WTC11 (cell line): ENCODE data around the gene ECHS1. TPM values are rescaled to one million over a fixed set of nuclear protein-coding genes. Genes with fewer than 3 reads are reported as not detected.

Source experiments
- ATAC-seq: fragments of 200-7000 bp; cut with Tn5 transposase; 2 replicates; pipeline ENCODE4 v1.10.0; 2021; ENCODE audit warnings: mild to moderate bottlenecking, moderate library complexity
- CTCF ChIA-PET: fragments of 300-600 bp; sonication (Branson Sonifier 250); formaldehyde crosslinking; loops from one replicate; lab custom pipeline; 2021; ENCODE audit warnings: antibody characterized with exemption; lab: Charles Lee
- POLR2A ChIA-PET: fragments of 350-600 bp; sonication (Branson Sonifier 250); formaldehyde crosslinking; loops from one replicate; lab custom pipeline; 2021; ENCODE audit warnings: antibody characterized with exemption; lab: Charles Lee
- DNase-seq: peaks from one replicate; pipeline ENCODE4 v3.0.0; 2021; ENCODE audit warnings: low spot score
- H3K27ac Mint-ChIP-seq: 2 replicates; pipeline ENCODE4 v1.8.0; 2021; ENCODE audit warnings: mixed read lengths
- H3K27me3 Mint-ChIP-seq: 2 replicates; pipeline ENCODE4 v1.8.0; 2021; ENCODE audit warnings: low read depth, mild to moderate bottlenecking, moderate library complexity, mixed read lengths
- H3K36me3 Mint-ChIP-seq: 2 replicates; pipeline ENCODE4 v1.8.0; 2021; ENCODE audit warnings: mixed read lengths
- H3K4me1 Mint-ChIP-seq: 2 replicates; pipeline ENCODE4 v1.8.0; 2022; ENCODE audit warnings: mixed read lengths
- H3K4me3 Mint-ChIP-seq: 2 replicates; pipeline ENCODE4 v1.8.0; 2021; ENCODE audit warnings: mild to moderate bottlenecking, moderate library complexity, mixed read lengths
- H3K9me3 Mint-ChIP-seq: 2 replicates; pipeline ENCODE4 v1.8.0; 2021; ENCODE audit warnings: mixed read lengths
- CBFB ChIP-seq: sonication (generic); formaldehyde crosslinking; IDR thresholded peaks from 2 replicates; pipeline ENCODE4 v1.8.1; 2022; ENCODE audit warnings: mild to moderate bottlenecking, low read depth, missing genetic modification reagents
- E2F1 ChIP-seq: sonication (generic); formaldehyde crosslinking; IDR thresholded peaks from 2 replicates; pipeline ENCODE4 v1.8.0; 2022; ENCODE audit warnings: mild to moderate bottlenecking, missing genetic modification reagents
- ERG ChIP-seq: fragments of 250-450 bp; sonication (Bioruptor Pico); IDR thresholded peaks from 2 replicates; pipeline ENCODE4 v1.8.0; 2021; ENCODE audit warnings: mild to moderate bottlenecking
- ESRRA ChIP-seq: sonication (generic); formaldehyde crosslinking; IDR thresholded peaks from 2 replicates; pipeline ENCODE4 v1.8.1; 2022; ENCODE audit warnings: mild to moderate bottlenecking, missing genetic modification reagents, borderline replicate concordance
- FOXJ3 ChIP-seq: sonication (generic); formaldehyde crosslinking; IDR thresholded peaks from 2 replicates; pipeline ENCODE4 v1.9.0; 2021; ENCODE audit warnings: missing genetic modification reagents, mild to moderate bottlenecking, borderline replicate concordance
- FOXK1 ChIP-seq: sonication (generic); formaldehyde crosslinking; IDR thresholded peaks from 2 replicates; pipeline ENCODE4 v1.8.0; 2022; ENCODE audit warnings: mild to moderate bottlenecking, moderate library complexity, missing genetic modification reagents
- FOXP1 ChIP-seq: sonication (generic); formaldehyde crosslinking; IDR thresholded peaks from 2 replicates; pipeline ENCODE4 v1.8.0; 2022; ENCODE audit warnings: missing genetic modification reagents, mild to moderate bottlenecking, moderate library complexity, borderline replicate concordance
- HMGXB4 ChIP-seq: sonication (generic); formaldehyde crosslinking; IDR thresholded peaks from 2 replicates; pipeline ENCODE4 v1.8.1; 2023; ENCODE audit warnings: mild to moderate bottlenecking, moderate library complexity, missing genetic modification reagents
- KAT7 ChIP-seq: sonication (generic); formaldehyde crosslinking; IDR thresholded peaks from 2 replicates; pipeline ENCODE4 v1.8.1; 2023; ENCODE audit warnings: missing genetic modification reagents, mild to moderate bottlenecking, borderline replicate concordance
- MAX ChIP-seq: sonication (generic); formaldehyde crosslinking; IDR thresholded peaks from 2 replicates; pipeline ENCODE4 v1.8.0; 2022; ENCODE audit warnings: mild to moderate bottlenecking, missing genetic modification reagents
- MYBL2 ChIP-seq: sonication (generic); formaldehyde crosslinking; IDR thresholded peaks from 2 replicates; pipeline ENCODE4 v1.8.1; 2023; ENCODE audit warnings: mild to moderate bottlenecking, moderate library complexity, missing genetic modification reagents
- PREB ChIP-seq: sonication (generic); formaldehyde crosslinking; IDR thresholded peaks from 2 replicates; pipeline ENCODE4 v1.8.1; 2022; ENCODE audit warnings: mild to moderate bottlenecking, missing genetic modification reagents, moderate library complexity, borderline replicate concordance
- RORB ChIP-seq: fragments of 250-450 bp; sonication (Bioruptor Pico); IDR thresholded peaks from 2 replicates; pipeline ENCODE4 v1.9.0; 2021; ENCODE audit warnings: mild to moderate bottlenecking
- SMAD3 ChIP-seq: sonication (generic); formaldehyde crosslinking; IDR thresholded peaks from 2 replicates; pipeline ENCODE4 v1.8.0; 2022; ENCODE audit warnings: missing genetic modification reagents, mild to moderate bottlenecking, borderline replicate concordance
- TCF7 ChIP-seq: sonication (generic); formaldehyde crosslinking; IDR thresholded peaks from 2 replicates; pipeline ENCODE4 v1.8.0; 2022; ENCODE audit warnings: mild to moderate bottlenecking, low read depth, missing genetic modification reagents, moderate library complexity
- ZNF396 ChIP-seq: fragments of 250-450 bp; sonication (Bioruptor Pico); IDR thresholded peaks from 2 replicates; pipeline ENCODE4 v1.8.0; 2021; ENCODE audit warnings: mild to moderate bottlenecking, moderate library complexity, borderline replicate concordance
- ZNF425 ChIP-seq: fragments of 250-450 bp; sonication (Bioruptor Pico); conservative IDR thresholded peaks from 2 replicates; pipeline ENCODE4 v1.9.0; 2021; ENCODE audit warnings: mild to moderate bottlenecking
- total RNA-seq: library from RNA; stranded (reverse); gene quantifications from 3 replicates; pipeline ENCODE4 v1.2.3, GENCODE V29; 2021

ECHS1 gene
- total RNA-seq, 1 experiment from 2014 or later: 84.1 TPM

- TF ChIP-seq ERG (CRISPR knock-in tag): no peak
- no peak for TF ChIP-seq FOXK1 (CRISPR knock-in tag)
- no peak for TF ChIP-seq ZNF396
- TF ChIP-seq ESRRA: no peak
Observed at GRCh38 chr10:133366130-133366478, 7.0 kb downstream of the ECHS1 start (continued).

GRCh38 chr10:133365461-133366129 lies 7.6 kb downstream of the ECHS1 start:
- no peak for TF ChIP-seq SMAD3 (CRISPR knock-in tag)
- TF ChIP-seq, all 79 proteins: peak for 0
- Mint-ChIP-seq H3K27me3 (peaks cover 4% of the 10 kb centered on the region), H3K36me3 (peaks cover 56% of the 10 kb centered on the region), H3K4me3 (no peak overlapping the region), H3K4me1 (no peaks in the 10 kb centered on the region), H3K27ac (no peak overlapping the region), H3K9me3 (no peaks in the 10 kb centered on the region)
- ATAC-seq (no peak), DNase-seq (no peak)
- ChIA-PET CTCF (no interaction called here), POLR2A (no interaction called here)

GRCh38 chr10:133364645-133365431 lies 8.3 kb downstream of the ECHS1 start:
- H3K27me3 Mint-ChIP-seq: peaks cover 12% of the 10 kb centered on the region
- ATAC-seq: no peak
- no peak overlapping the region for H3K27ac Mint-ChIP-seq
- H3K4me1 Mint-ChIP-seq: no peaks in the 10 kb centered on the region
- no peaks in the 10 kb centered on the region for H3K9me3 Mint-ChIP-seq
- ChIA-PET CTCF (interaction anchor here (1.2 kb wide), 1 partner anchor 35 kb away, joined by 4 read pairs; no protein-coding TSS in a partner anchor), POLR2A (no interaction called here)
- H3K36me3 Mint-ChIP-seq: peaks cover 48% of the 10 kb centered on the region
- H3K4me3 Mint-ChIP-seq: no peak overlapping the region
- no peak for DNase-seq
- TF ChIP-seq RORB (CRISPR knock-in tag): no peak
- no peak for TF ChIP-seq HMGXB4 (CRISPR knock-in tag)
- no peak for TF ChIP-seq E2F1
- no peak for TF ChIP-seq KAT7
- no peak for TF ChIP-seq PREB (CRISPR knock-in tag)
- TF ChIP-seq FOXP1: no peak

GRCh38 chr10:133362846-133363245 lies 10.3 kb downstream of the ECHS1 start:
- H3K27ac Mint-ChIP-seq: no peak overlapping the region
- no peaks in the 10 kb centered on the region for H3K9me3 Mint-ChIP-seq
- no peak for TF ChIP-seq CBFB (CRISPR knock-in tag)
- no peak for TF ChIP-seq ZNF425 (CRISPR knock-in tag)
- TF ChIP-seq MAX (CRISPR knock-in tag): no peak
- TF ChIP-seq FOXJ3 (CRISPR knock-in tag): no peak
- TF ChIP-seq TCF7 (CRISPR knock-in tag): no peak
- TF ChIP-seq MYBL2: no peak
- H3K27me3 Mint-ChIP-seq: peaks cover 12% of the 10 kb centered on the region
- ChIA-PET CTCF (interaction anchor here (2.4 kb wide), 1 partner anchor 33 kb away, joined by 14 read pairs; no protein-coding TSS in a partner anchor), POLR2A (no interaction called here)
- ATAC-seq: no peak
- DNase-seq: no peak
- H3K4me1 Mint-ChIP-seq: no peaks in the 10 kb centered on the region
- no peak overlapping the region for H3K4me3 Mint-ChIP-seq
- H3K36me3 Mint-ChIP-seq: peaks cover 37% of the 10 kb centered on the region
